NCI-H1436 treated with DMSO at 0.1 percent for 48 hours (cell line): ENCODE data around the gene APP.
"Not testable (repeated sequence)": the region's sequence is repeated elsewhere in the genome, so short reads cannot be mapped to it uniquely, and the experiment has no call there.

ENCODE experiments used
- DNase-seq: peaks from one replicate; lab custom pipeline; 2025; lab: John Stamatoyannopoulos, UW

The APP gene

DNA sequence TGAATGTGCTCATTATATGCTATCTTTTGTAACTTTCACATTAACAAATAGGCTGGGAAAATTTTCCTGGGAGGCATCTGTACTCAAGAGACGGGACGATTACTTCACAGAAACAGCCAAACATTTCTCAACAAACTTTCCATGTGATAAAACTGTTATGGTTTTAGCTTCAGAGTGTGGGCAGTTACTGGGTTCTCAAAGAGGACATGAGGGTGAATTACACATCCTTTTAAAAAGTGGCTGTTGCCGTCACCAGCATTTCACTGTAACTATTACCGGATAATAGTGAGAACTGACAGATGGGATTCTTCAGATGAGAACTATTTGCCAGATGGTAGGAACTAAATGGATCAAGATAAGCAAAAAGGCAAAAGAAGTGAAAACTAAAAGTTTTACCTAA is 109.1 kb downstream of the APP start:
- no peak for DNase-seq

DNA sequence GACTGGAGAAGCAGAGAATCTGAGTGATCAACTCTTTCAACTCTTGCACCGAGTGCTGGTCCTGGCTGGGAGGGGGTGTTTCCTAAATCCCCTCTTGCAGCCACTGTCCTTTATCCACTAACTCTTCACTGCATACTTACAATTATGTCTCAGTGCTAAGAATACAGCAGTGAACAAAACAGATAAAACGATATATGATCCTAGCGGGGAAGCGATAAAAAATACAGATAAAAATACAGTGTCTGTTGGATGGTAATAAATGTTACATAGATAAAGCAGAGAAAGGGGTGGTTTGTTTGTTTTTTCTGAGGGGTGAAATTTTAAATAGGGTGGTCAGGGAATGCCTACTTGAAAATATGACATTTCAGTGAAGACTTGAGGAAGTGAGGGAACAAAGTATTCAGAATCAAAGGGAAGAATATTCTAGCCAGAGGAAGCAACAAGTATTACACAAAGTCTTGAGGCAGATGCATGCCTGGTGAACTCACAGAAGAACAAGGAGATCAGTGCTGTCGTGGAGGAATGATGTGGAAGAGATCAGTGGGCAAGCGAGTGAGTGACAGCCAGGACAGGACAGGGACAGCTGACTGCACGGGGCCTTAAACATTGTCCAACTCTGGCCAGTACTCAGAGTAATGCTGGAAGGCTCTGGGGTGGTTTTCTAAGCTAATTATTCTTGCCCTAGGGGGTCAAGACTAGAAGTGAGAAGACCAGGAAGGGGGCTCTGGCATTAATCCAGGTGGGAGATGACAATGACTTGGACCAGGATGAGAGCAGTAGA is 110.0 kb downstream of the APP start:
- DNase-seq = no peak

GRCh38 chr21:26057477-26058170 is 112.9 kb downstream of the APP start:
- DNase-seq = no peak

GRCh38 chr21:26055841-26056264 is 114.7 kb downstream of the APP start:
- no peak for DNase-seq

- no peak for DNase-seq
These were observed 115.6 kb downstream of the APP start for GRCh38 chr21:26055010-26055409.

GRCh38 chr21:26052057-26052456 is 118.5 kb downstream of the APP start:
- DNase-seq = no peak

DNA sequence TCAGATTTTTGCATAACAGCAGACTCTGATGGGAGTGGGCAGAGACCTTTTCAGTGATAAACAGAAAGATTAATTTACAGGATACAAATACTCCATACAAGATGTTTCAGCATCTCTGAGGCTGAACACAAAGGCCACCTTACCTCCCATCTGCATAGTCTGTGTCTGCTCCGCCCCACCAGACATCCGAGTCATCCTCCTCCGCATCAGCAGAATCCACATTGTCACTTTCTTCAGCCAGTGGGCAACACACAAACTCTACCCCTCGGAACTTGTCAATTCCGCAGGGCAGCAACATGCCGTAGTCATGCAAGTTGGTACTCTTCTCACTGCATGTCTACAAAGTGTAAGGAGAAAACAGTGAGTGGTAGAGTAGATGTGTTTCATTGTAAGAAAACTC is 119.7 kb downstream of the APP start:
- no peak for DNase-seq

- no peak for DNase-seq
These were observed 120.8 kb downstream of the APP start for GRCh38 chr21:26049803-26050202.

DNA sequence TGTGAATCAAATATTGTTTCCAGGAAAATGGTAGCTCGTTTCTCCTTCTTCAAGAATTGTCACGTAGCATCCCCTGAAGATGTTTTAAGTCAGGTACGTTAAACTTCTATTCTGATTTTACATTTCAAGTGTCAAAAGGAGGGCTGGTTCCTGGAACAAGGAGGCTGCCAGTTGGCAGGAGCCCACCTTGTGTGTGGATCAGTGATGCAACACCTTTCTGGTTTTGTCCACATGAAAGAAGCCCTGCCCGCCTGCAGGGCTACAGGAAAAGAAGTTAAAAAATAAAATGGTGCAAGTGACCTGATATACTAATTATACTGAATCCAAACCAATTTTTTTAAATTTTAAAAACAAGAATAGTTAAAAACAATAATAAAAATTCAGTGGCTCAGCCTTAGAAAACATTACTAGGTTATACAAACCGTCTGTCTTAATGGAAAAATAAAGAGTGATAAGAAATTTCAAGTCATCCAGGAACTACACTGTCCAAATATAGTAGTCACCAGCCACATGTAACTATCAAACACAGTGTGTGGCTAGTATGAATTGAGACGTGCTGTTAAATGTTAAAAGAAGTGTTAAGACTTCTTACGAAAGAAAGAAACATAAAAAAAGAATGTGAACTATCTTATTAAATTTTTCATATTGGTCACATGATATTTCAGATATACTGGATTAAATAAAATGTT is 123.1 kb downstream of the APP start:
- no peak for DNase-seq

GRCh38 chr21:26043891-26044290 is 126.7 kb downstream of the APP start:
- no peak for DNase-seq

DNA sequence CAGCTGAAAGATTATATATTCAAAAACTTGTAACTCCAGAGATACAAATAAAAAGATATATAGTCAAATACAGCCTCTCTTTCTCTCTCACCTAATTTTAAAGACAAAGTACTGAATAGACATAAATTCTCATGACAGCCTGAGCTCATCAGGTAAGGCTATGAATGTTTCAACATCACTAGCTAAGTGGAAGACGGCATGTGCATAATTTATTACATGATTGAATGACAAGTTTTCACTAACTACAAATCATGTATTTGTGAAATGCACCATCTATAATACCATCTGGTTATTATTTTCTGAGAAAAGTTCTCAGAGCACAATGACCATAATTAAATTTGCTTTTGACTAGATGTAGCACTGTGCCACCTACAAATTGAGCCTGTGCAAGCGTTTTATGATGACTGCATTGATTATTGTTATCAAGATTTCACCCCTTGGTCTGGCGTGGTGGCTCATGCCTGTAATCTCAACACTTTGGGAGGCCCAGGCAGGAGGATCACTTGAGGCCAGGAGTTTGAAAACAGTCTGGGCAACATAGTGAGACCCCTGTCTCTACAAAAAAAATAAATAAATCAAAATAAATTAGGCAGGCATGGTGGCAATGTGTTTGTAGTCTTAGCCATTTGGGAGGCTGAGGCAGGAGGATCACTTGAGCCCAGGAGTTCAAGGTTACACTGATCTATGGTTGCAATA is 128.2 kb downstream of the APP start:
- no peak for DNase-seq

- no peak for DNase-seq
These were observed 129.0 kb downstream of the APP start for GRCh38 chr21:26041431-26042180.

DNA sequence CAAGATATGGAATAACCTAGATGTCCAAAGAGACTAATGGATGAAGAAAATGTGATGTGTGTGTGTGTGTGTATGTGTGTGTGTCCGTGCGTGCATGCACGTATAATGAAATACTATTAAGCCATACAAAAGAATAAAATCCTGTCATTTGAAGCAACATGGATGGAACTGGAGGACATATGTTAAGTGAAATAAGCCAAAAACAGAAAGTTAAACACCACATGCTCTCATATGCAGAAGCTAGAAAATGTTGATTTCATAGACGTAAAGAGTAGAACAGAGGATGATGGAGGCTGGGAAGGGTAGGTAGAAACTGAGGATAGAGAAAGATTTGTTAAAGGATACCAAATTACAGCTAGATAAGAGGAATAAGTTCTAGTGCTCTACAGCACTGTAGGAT is 133.7 kb downstream of the APP start:
- DNase-seq = no peak

DNA sequence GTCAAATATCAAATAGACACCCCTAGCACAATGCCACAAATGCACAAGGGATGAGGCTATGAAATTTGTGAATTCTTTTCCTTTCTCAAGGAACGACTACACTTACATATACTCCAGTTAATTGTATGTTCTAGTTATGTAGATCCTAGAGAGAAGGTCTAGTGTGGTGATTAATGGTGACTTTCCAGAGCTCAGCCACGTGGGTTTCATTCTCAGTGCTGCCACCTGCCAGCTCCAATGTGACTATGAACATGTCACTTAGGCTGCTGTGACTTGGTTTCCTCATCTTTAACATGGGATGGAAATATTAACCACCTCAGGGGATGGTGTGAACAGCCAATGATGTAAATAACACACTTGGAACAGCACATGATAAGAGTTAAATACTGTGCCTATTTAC is 138.3 kb downstream of the APP start:
- DNase-seq = no peak

DNA sequence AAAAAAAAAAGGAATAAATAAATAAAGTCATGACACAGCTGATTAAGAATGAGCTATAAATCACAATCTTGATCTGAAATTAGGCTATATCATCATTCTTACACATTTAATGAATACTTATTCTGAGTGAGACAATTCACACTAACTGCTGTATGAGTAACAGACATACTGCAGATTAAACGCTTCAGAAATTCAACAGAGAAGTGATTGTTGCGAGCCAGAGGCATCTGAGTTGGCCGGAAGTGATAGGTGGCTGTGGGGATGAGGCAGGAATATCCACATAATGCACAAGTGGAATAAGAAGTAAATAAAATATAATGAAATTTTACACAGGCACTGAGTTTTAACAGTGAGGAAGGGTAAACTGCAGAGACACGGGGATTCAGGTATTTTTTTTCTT is 142.4 kb downstream of the APP start:
- DNase-seq = no peak

GRCh38 chr21:26027696-26028095 is 142.9 kb downstream of the APP start:
- DNase-seq = no peak

GRCh38 chr21:26025536-26026512 is 144.7 kb downstream of the APP start:
- DNase-seq = no peak

DNA sequence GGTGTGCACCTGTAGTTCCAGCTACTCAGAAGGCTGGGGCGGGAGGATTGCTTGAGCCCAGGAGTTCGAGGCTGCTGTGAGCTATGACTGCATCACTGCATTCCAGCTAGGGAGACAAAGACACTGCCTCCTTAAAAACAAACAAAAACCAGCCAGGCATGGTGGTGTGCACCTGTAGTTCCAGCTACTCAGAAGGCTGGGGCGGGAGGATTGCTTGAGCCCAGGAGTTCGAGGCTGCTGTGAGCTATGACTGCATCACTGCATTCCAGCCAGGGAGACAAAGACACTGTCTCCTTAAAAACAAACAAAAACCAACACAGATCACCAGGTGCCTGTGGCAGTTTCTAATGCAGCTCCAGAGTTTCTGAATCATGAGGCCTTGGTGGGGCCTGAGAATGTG is 147.2 kb downstream of the APP start:
- not testable (repeated sequence) for DNase-seq

DNA sequence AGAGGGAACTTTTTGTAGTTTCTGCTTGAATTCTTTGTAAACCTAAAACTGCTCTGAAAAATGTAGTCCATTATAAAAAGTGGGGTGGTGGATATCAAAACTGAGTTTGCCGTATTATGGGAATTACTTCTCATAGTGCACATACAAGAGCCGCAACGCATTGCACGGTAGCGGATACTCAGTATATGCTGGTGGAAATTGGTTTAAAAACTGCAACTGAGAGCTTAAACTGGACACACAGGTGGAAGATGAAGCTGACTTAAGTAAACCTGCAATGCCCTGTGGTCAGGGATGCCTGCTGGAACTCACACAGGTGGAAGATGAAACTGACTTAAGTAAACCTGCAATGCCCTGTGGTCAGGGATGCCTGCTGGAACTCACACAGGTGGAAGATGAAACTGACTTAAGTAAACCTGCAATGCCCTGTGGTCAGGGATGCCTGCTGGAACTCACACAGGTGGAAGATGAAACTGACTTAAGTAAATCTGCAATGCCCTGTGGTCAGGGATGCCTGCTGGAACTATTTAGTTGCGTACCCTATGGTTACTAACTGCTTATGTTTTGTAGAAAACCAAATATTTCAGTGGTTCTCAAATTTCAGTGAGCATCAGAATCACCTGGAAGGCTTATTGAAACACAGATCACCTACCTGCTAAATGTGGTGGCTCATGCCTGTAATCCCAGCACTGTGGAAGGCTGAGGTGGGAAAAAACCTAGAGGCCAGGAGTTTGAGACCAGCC is 147.8 kb downstream of the APP start:
- DNase-seq = not testable (repeated sequence)

GRCh38 chr21:26020510-26020909 is 150.1 kb downstream of the APP start:
- DNase-seq = no peak
